GM18507 (cell line): ENCODE results near the gene KRTAP6-3.

Experiments
- DNase-seq: peaks from one replicate; pipeline ENCODE4 v3.0.0; 2011; ENCODE audit warnings: low read depth; ENCODE audit not compliant: insufficient read length; ENCODE audit errors: extremely low spot score
- FAIRE-seq: peaks from 2 replicates; lab custom pipeline; 2011; peaks lifted over from hg19 to GRCh38; lab: Jason Lieb, UNC

Gene KRTAP6-3

GRCh38 chr21:30592140-30592539 lies at the start of gene KRTAP6-3:
TSS of gene KRTAP6-3 (plus strand) at chr21:30592440. CDS start at chr21:30592446, 6 bp downstream.
- DNase-seq, result no peak
- FAIRE-seq, result no peak

GRCh38 chr21:30552782-30553181 lies 39.5 kb upstream of the KRTAP6-3 start:
- FAIRE-seq, result no peak

GRCh38 chr21:30555095-30555494 lies 37.1 kb upstream of the KRTAP6-3 start:
- DNase-seq (no peak), FAIRE-seq (no peak)

More at GRCh38 chr21:30552782-30553181, 39.5 kb upstream of the KRTAP6-3 start:
- DNase-seq, result no peak

GRCh38 chr21:30561264-30561895 lies 30.9 kb upstream of the KRTAP6-3 start, which contains the start of gene KRTAP19-7:
TSS of gene KRTAP19-7 (minus strand) at chr21:30561314. CDS start at chr21:30561289, 25 bp downstream.
- DNase-seq (no peak), FAIRE-seq (no peak)

- DNase-seq (no peak), FAIRE-seq (no peak)
These were observed 30.3 kb upstream of the KRTAP6-3 start for GRCh38 chr21:30561957-30562356.

- FAIRE-seq, result no peak
- no peak for DNase-seq
These were observed 29.2 kb upstream of the KRTAP6-3 start for GRCh38 chr21:30563072-30563471.

GRCh38 chr21:30563630-30564029 lies 28.6 kb upstream of the KRTAP6-3 start:
- no peak for FAIRE-seq
- no peak for DNase-seq

GRCh38 chr21:30567617-30568016 lies 24.6 kb upstream of the KRTAP6-3 start:
- no peak for DNase-seq

GRCh38 chr21:30577766-30578165 lies 14.5 kb upstream of the KRTAP6-3 start:
- FAIRE-seq (no peak), DNase-seq (no peak)

More at GRCh38 chr21:30567617-30568016, 24.6 kb upstream of the KRTAP6-3 start:
- FAIRE-seq, result no peak

- DNase-seq (no peak), FAIRE-seq (no peak)
These were observed 12.9 kb upstream of the KRTAP6-3 start for GRCh38 chr21:30579346-30579745.

- DNase-seq, result no peak
- no peak for FAIRE-seq
These were observed 12.1 kb upstream of the KRTAP6-3 start for GRCh38 chr21:30580132-30580531.

GRCh38 chr21:30582870-30583269 lies 9.4 kb upstream of the KRTAP6-3 start:
- DNase-seq (no peak), FAIRE-seq (no peak)

GRCh38 chr21:30590297-30590696 lies 1.9 kb upstream of the KRTAP6-3 start, which contains the start of gene KRTAP22-2:
TSS of gene KRTAP22-2 (minus strand) at chr21:30590397.
- DNase-seq (no peak), FAIRE-seq (no peak)

GRCh38 chr21:30598802-30599201 lies 6.6 kb downstream of the KRTAP6-3 start, which contains the start of gene KRTAP6-2:
TSS of gene KRTAP6-2 (minus strand) at chr21:30598902. CDS start at chr21:30598874, 28 bp downstream.
- FAIRE-seq, result no peak
- DNase-seq, result no peak

GRCh38 chr21:30600787-30601186 lies 8.5 kb downstream of the KRTAP6-3 start, which contains the start of gene KRTAP22-1:
TSS of gene KRTAP22-1 (plus strand) at chr21:30601087.
- FAIRE-seq (no peak), DNase-seq (no peak)

- FAIRE-seq, result no peak
- DNase-seq, result no peak
These were observed 13.7 kb downstream of the KRTAP6-3 start for GRCh38 chr21:30605968-30606367.

GRCh38 chr21:30612132-30612531 lies 19.9 kb downstream of the KRTAP6-3 start:
- no peak for FAIRE-seq
- no peak for DNase-seq

GRCh38 chr21:30613836-30614235 lies 21.6 kb downstream of the KRTAP6-3 start, which contains the start of gene KRTAP6-1:
TSS of gene KRTAP6-1 (minus strand) at chr21:30613930. CDS start at chr21:30613904, 26 bp downstream.
- no peak for DNase-seq
- FAIRE-seq, result no peak

- no peak for FAIRE-seq
- no peak for DNase-seq
These were observed 23.0 kb downstream of the KRTAP6-3 start for GRCh38 chr21:30615199-30615598.

GRCh38 chr21:30616125-30616524 lies 23.9 kb downstream of the KRTAP6-3 start, which contains the start of gene KRTAP20-1:
TSS of gene KRTAP20-1 (plus strand) at chr21:30616425. CDS start at chr21:30616455, 30 bp downstream.
- no peak for DNase-seq
- no peak for FAIRE-seq

GRCh38 chr21:30620080-30620479 lies 27.8 kb downstream of the KRTAP6-3 start:
- no peak for FAIRE-seq
- DNase-seq, result no peak
